Stimulated activated CD4-positive, alpha-beta T cell treated with anti-CD3 and anti-CD28 coated beads, Interleukin-12 subunit alpha, Interleukin-12 subunit beta, amount 100 ng/mL, for 48 hours (primary cell): Measurements from ENCODE around the gene SNTA1.
"Not testable (repeated sequence)": the region's sequence is repeated elsewhere in the genome, so short reads cannot be mapped to it uniquely, and the experiment has no call there.

Experiments
- DNase-seq, 3 donors: peaks; one replicate each; pipeline ENCODE4 v3.0.0-alpha.2; 2020; ENCODE audit warnings: low read depth in 2 of 3, low spot score in 1 of 3

Gene SNTA1

DNA sequence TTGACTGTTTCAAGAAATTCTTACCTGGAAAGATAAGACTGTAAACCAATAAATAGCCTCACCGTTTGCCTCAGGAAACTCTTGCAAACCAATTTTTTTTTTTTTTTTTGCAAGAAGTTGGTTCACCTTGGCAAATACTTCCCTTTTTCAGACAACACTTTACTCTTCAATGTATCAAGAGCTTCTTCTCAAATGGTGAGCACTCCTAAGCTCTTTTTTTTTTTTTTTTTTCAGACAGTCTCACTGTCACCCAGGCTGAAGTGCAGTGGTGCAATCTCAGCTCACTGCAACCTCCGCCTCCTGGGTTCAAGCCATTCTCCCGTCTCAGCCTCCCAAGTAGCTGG, 22.7 kb upstream of the SNTA1 start:
- no peak for DNase-seq

GRCh38 chr20:33465481-33466302, 22.1 kb upstream of the SNTA1 start:
- no peak for DNase-seq

- not testable (repeated sequence) for DNase-seq
These were observed 21.2 kb upstream of the SNTA1 start for GRCh38 chr20:33464759-33465158.

GRCh38 chr20:33463332-33464101, 20.0 kb upstream of the SNTA1 start:
- DNase-seq, result no peak

- no peak for DNase-seq
These were observed 17.1 kb upstream of the SNTA1 start for GRCh38 chr20:33460711-33461110.

GRCh38 chr20:33459599-33459998, 16.0 kb upstream of the SNTA1 start:
- DNase-seq, result no peak

DNA sequence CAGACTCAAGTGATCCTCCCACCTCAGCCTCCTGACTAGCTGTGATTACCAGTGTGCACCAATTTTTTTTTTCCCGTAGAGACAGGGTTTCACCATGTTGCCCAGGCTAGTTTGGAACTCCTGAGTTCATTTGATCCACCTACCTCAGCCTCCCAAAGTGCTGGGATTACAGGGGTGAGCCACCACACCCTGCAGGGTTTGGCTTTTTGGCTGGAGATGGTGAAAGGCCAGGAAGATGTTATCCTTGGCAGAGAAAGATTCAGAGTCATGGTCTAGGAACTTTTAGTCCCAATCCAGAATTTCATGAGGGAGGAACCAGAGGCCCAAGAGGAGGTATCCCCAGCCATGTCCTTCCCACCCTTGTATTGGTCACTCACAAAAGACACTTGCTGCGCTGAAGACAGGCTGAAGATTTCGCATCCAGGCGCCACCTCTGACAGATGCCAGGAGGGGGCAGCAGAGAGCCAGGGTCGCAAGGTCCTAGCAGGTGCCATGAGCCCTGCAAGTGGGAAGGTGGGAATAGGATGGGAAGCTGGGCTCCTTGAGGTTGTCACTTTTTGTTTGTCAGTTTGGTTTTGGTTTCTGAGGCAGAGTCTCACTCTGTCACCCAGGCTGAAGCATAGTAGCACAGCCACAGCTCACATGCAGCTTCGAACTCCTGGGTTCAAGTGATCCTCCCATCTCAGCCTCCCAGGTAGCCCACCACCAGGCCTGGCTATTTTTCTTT, 13.5 kb upstream of the SNTA1 start:
- DNase-seq, result peak; percentile 56 to 87 (median 75)

- no peak for DNase-seq
These were observed 7.3 kb upstream of the SNTA1 start for GRCh38 chr20:33450867-33451266.

DNA sequence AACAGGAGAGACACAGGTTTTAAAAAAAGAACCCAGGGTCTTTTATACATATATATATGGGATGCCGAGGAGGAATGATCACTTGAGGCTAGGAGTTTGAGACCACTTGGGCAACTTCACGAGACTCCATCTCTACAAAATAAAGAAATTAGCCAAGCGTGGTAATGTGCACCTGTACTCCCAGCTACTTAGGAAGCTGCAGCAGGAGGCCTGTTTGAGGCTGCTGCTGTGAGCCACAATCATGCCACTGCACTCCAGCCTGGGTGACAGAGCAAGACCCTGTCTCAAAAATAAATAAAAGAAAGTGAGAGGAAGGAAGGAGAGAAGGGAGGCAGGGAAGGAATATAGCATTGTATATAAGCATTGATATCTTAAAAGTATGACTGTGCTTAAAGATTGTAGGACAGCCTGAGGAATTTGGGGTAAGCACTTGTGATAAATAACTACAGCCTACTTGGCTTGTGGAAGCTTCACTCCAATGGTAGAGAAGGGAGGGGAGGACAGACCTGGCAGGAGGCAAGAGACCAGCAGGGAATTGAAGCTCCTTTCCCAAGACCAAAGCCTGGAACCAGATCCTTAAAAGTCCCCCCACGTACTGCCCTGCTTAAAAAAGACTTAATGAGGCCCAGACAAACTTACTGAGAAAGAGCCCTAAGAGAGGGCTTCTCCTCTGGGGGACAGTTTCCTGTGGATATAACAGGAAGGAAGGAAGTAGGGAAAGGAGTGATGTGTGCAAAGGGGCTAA, 2.5 kb upstream of the SNTA1 start:
- no peak for DNase-seq

GRCh38 chr20:33444797-33445560, 1.4 kb upstream of the SNTA1 start:
- no peak for DNase-seq

GRCh38 chr20:33443006-33443511, 504 bp downstream of the SNTA1 start:
- no peak for DNase-seq

DNA sequence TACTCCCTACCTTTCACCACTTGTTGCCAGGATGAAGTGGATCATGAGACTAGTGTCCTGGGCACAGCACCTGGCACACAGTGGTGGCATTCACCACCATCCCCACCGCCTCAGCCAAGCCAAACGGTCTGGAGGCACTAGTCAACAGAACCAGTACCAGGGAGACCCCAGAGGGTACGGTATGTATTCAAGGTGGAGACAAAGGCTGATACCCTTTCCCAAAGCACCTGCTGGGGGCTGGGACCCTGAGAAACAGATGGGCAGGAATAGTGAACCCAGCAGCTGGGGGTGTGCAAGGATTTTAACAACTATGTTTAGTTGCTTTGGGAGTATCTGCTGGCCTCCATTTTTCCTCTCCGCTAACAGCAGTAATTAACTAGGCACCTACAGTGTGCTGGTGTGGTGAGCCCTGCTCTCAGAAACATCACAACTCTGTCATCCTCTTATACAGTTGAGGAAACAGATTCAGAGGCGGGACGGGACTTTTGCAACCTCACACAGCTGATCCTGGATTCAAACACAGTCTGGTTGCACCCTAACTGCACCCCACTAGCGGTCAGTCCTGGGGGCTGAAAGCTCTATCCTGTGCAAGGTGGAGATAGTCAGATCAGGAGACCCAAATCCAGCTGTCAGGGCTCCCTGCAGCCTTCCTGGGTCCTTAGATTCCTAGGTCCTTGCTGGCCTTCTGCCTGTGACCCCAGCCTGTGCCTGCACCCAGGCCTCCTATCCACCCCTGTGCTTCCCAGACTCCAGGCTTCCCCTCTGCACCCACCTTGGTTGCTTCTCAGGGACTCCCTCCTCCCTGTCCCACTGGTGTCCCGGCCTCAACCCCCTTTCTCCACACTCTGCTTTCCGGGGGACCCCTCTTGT, 1.2 kb downstream of the SNTA1 start:
- DNase-seq, result no peak

- no peak for DNase-seq
These were observed 2.2 kb downstream of the SNTA1 start for GRCh38 chr20:33441142-33441955.

DNA sequence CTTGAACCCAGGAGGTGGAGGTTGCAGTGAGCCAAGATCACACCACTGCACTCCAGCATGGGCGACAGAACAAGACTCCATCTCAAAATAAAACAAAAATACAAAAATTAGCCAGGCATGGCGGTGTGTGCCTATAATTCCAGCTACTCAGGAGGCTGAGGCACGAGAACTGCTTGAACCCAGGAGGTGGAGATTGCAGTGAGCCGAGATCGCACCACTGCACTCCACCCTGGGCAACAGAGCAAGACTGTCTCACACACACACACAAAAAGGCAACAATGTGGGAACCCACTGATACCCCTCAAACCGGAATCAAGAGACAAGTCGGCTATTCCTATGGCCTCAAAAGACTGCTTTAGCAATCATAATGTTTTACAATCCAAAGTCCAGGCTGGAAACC, 3.0 kb downstream of the SNTA1 start:
- not testable (repeated sequence) for DNase-seq

DNA sequence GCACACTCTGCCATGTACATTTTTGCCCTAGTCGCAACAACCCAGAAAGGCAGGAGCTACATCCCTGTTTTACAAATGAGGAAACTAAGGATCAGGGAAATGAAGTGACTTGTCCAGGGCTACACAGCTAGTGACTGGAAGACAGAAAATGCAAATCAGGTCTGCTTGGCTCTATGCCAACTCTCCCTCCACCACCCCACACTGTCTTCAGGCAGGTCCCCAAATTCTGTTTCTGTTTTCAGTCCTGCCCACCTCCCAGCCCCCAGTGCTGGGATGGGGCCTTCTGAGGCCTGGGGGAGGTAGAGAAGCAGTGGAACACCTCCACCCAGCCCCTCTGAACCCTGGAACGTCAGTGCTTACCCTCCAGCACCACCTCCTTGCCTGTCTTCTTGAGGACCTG, 5.1 kb downstream of the SNTA1 start:
- DNase-seq, result no peak

- no peak for DNase-seq
These were observed 6.2 kb downstream of the SNTA1 start for GRCh38 chr20:33437141-33437911.

GRCh38 chr20:33434434-33434833, 9.1 kb downstream of the SNTA1 start:
- no peak for DNase-seq
